ENCODE results near the gene NUCKS1.
"Not testable (repeated sequence)": the region's sequence is repeated elsewhere in the genome, so short reads cannot be mapped to it uniquely, and the experiment has no call there.

The NUCKS1 gene

DNA sequence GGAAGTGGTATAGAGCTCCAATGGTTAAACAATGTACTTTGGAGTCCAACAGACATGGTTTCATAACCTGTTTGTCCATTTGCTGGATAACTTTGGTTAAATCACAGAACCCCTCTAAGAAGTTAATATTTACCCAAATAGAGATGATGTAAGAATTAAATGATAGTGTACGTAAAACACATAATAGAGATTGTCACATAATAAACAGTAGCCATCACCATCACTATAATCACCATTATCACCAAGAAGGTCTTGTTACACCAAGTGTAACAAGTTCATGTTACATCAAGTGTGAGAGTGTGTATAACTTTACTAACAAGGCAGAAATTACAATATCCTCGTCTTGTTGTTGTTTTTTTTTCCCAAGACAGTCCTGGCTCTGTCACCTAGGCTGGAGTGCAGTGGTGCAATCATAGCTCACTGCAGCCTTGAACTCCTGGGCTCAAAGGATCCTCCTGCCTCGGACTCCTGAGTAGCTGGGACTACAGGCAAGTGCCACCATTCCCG is 23.3 kb downstream of the NUCKS1 start:
- no peak for DNase-seq

DNA sequence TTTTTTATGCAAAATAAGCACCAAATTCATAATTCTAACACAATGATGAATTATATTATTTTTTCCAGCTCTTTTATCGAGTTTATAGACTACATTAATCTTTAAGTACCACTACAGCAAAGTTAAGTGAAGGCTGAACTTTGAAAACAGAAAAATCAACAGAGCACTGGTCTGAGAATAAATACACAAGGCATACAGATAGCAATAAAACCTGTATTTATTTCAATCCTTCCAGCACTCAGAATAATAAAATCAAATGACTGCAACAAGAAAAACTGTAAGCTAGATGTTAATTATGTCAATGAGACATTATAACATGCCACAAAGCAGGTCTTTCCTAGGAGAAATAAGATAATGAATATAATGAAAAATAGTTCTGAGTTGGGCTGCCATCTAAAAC is 24.5 kb downstream of the NUCKS1 start:
- no peak for DNase-seq

DNA sequence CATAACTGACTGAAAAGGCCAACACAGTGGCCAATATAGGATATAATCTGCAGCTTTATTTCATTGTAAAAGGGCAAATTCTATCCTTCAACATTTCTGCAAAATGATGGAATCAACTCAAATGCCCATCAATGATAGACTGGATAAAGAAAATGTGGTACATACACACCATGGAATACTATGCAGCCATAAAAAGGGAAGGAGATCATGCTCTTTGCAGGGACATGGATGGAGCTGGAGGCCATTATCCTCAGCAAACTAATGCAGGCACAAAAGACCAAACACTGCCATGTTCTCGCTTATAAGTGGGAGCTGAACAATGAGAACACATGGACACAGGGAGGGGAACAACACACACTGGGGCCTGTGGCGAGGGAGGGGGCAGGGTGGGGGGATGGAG is 29.2 kb downstream of the NUCKS1 start:
- DNase-seq = not testable (repeated sequence)

DNA sequence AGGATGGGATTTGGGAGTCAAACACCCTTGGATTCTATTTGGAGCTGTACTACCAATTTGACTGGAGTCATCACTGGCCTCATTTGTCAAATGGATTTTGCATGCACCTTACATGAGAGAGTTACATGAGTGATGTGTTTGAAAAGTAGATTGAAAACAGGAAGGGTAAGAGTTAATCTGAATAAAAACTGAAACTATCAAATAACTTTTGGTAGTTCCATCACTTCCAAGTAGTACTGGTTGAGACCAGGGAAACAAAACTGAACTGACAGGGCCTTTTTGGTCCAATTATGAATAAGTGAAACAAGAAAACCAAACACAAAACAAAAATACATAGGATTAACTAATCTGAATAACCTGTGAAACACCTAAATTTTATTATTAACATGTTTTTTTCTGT is 30.2 kb downstream of the NUCKS1 start:
- DNase-seq = no peak

DNA sequence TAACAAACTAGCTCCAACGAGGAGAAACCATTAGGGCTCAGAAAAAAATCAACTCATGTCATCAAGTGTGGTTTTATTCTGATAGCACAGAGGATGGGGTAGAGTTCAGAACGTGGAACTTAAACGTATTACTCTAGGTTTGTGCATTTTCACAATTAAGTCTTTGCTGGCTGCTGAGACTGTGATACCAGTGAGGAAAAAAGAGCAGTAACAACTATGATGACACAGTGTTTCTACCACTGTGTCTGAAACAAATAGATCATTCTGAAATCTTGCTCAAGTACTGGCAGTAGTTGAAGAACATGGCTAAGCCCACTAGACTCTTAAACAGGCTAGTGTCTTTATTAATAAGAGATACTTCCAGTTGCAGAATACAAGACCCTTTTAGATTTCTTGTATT is 31.0 kb downstream of the NUCKS1 start:
- no peak for DNase-seq

DNA sequence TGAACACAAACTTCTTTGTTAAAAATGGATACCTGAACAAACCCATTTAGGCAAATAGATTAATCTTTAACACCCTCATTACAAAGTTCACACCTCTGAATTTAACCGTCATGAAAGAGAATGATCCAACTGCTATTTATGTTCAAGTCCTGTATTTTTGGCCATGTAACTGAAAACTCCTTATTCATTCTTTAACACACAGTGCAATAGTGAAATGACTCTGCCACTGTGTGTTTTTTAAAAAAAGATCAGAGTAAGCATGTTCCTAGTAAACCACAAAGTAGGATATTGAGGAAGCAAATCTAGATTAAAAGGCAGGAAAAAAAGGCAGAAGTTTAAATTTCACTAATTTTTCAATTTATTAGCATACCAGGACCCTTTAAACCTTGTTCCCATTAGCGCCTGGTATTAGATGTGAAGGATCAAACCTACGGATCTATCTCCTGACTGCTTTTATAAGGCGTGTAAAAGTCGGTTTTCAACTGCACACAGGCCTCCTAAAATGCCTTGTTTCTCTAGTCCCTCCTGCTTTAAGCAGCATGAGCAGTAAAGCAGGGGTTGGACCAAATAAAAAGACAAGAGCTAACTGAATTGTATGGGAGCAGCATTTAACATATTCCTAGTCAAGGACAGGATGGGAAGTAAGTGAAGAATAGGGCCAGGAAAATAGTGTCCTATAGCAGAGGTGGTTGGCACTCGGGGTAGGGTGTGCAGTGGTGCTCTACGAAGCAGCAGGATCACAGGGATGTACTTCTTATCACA is 33.4 kb downstream of the NUCKS1 start:
- no peak for DNase-seq

DNA sequence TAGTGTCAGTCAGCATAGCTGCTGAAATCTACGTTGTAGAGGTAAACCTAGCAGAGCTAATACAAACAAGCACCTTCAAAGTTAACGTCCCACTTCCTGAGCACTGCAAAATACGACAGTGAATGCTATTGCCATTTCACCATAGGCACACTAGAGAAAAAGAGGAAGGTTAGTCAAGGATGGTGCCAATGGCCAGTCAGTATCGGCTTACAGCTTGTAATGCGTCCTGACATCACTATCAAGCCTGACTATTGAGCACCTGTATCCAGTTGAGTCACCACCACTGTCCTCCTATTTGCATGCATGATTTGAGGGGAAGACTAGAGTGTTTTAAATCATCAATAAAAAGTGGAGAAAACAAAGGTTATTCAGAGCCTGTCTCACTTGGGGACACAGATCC is 34.4 kb downstream of the NUCKS1 start:
- DNase-seq = no peak

DNA sequence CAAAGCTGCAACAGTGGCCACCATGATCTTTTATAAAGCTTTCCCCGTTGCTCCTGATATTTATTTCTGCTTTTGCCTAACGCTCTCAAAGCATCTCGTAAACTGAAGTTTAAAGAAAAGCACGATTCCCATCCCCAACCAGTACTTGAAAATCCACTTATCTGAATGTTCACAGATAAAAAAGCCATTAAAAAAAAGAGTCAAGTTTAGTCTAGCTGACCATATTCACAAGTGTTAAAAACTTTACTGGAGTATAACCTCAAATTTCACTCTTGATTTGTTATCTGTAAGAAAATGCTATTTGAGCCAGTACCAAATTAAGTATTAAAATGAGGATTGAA is 35.1 kb downstream of the NUCKS1 start:
- DNase-seq = no peak

DNA sequence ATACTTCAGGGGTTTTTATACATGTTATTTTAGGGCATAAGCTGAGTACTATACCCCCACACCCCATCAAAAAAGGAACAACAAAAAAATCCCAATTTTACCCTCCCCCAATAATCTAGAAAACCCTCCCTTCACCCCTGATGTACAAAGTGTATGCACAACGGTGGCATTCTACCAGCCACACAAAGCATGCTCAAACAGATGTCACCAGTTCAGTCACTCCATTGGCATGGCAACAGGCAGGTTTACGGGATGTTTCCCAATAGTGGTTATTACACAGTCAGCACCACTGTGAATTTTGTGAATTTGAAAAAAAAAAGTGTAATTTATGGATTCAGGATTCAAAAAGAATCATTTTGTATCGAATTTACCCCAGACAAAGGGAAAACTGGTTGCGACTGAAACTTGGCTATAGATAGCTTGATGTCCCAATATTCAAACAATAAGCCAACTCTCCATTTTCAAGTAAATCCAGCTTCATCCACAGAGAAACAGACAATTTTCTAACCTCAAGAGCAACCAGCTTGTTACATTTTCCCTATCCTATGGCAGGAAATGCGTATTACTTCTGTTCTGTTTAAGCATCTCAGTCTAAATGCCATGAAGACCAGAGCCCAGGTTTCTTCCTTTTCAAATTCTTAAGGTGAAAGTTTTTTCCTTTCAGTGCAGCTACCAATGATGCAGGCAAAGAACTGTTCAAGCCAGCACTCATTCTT is 35.6 kb downstream of the NUCKS1 start:
- peak; percentile 32 for DNase-seq

DNA sequence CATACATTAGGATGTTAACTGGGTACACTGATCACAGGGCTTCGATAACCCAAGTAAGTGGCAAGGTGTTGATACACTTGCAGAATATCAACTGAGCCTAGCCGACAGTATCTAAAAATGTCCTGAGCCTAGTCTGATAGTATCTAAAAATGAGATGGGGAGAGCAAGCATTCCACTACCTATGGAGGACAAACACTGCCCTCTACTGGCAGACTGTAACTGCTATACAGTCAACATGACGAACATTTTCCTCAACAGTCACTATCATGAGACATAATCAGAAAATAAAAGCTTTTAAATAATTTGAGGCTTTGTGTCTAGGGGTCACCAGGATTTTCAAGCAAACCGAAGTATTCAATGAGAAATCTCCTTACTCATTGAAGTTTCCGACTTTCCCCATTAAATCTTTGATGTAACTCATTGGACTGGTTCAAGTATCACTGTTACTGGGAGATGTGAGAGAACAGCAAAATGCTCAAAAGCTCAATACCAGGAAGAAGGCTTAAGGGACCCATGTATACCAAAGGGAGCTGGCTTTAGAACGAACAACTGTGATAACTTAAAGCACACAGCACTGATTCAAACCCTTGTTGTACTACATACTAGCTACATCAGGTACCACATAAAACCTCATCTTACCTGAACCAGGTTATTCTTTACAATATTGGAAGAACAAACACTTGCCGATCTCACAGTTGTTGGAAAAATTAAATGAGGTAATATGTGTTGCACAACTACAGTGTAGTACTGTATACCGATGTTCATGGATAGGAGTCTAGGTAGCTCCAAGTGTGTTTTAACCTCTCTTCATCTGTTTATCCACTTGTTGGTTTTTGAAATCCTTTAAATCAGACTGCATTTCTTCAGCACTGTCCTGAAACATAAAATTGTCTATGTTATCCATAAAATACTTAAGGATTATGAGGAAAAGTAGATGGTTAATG is 38.6 kb downstream of the NUCKS1 start:
- no peak for DNase-seq

DNA sequence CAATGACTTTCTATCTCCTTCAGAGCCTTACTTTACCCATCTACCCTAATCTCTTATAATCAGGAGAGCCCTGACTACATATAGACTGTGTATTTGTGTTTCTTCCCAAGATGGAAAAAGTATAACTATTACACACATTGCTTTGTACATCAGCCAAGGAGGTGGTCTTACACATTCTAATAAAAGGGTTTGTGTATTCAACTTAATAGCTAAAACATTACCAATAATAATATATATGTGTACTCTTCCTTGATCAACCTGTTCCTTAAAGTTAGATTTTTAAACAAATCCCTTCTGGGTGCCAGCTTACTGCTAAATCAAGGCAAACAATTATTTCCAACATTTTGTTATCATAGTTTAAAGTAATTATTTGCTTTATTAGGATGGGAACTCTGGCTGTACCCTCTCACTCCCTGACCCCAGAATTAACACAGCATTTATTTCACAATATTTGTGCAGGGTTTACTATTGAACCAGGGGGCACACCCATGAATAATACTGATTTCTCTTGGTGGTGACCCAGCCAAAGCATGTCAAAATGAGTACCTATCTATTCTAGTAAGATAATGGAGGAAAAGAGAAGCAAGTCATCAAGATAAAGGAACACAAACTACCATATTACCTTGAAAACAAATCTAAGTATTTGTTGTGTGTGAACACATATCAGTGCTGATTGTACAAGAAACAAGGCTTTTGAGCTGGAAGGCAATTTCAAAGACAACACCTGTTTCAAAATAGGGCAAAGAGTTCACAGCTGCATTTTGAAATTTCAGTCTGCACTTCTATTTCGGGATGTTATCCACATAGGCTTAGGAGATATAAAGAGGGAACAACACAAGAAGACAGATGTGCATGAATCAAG is 39.5 kb downstream of the NUCKS1 start:
- DNase-seq = no peak

DNA sequence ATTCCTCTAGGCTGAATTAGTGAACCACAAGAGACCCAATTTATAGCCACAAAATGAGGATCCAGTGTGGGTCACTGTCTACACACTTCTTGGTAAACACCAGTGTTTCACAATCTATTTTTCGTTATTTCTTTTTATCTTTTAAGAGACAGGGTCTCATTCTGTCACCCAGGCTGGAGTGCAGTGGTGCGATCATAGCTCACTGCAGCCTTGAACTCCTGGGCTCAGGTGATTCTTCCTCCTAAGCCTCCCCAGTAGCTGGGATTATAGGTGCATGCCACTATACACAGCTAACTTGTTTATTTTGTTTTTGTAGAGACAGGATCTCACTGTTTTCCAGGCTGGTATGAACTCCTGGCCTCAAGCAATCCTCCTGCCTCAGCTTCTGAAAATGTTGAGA is 40.3 kb downstream of the NUCKS1 start:
- no peak for DNase-seq

DNA sequence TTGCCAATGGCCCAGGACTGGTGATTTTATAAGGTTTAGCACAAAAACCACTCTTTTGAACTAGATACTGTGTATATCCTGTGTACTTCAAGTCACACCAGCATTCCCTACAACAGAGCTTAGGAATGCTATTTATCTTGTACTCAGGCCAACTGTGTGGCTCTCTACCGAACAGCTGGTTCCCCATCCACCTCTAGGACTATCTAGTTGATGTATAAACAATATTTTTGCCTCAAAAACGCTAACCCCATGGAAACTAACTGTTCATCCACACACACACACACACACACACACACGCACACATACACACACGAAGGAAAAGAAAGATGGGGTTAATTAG is 41.0 kb downstream of the NUCKS1 start:
- DNase-seq = no peak

DNA sequence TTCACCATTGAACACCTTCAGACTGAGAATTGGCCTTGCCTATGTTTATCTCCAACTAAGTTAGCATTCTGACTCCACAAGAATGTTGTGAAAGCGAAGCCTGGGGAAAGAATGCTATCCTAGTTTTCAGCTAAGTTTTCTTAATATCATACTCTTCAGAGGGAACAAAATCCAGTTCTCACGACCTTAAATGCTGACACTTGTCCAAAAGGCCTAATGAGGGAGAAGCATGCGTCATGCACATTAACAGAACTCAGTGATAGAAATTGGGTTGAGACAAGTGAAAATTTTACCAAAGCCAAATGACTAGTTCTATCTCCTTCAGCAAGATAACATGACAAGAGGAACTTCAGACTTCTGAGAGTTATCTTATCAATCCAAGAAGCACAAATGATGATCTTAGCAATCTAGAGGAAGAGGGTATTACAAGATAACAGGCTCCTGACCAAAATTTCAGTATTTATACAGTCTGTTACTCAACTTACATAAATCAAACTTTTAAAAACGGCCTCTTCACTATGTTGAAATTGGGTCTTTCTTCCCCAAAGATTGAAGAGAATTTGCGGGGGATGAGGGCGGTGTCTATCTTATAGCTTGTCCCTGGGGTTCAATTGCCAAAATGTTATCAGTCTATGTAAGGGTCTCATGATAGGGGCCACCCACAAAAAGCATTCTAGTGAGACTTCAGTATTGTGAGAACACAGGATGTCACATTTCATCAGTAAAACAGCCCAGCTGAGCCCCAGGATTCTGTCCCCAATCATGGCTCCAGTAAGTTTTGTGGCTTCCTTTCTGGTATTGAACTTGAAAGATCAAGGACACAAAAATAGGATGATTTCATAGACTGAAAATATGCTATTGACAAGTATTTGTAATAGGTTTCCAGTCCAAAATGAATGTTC is 43.1 kb downstream of the NUCKS1 start:
- DNase-seq = no peak

DNA sequence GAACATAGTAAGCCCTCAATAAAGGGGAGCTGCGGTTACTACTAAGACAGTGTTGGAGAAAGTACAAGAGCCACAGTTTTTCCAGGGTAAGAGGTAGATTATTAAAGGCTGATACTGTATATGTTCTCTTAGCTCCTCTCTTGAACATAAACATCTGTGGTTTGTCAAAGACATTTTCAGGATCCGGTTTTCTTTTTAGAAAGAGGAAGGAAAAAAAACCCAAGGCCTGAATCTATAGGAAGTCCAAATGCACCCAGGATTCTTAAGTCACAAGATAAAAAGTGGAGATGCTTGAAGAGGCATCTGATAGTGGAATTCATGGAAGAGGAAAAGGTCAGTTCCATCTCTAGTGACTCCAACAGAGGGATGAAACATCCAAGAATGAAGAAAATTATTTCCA is 45.1 kb downstream of the NUCKS1 start:
- DNase-seq = no peak

DNA sequence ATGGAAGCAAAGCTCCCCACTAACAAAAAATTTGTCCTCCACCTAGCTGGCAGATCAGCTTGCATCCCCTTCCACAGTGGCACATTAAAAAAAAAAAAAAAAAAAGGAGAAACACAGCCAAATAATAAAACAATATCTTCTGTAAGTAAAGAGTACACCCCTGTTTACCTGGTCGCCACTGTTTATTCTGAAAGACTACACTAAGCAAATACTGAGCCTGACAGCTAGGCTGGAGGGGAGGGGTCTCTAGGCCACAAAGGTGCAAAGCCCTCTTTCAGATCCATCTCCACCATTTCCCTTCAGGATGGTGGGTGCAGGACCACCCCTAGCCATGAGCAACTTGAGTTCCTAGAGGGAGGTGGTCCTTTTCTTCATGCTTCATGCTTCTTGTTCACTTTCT is 46.9 kb downstream of the NUCKS1 start:
- DNase-seq = no peak

DNA sequence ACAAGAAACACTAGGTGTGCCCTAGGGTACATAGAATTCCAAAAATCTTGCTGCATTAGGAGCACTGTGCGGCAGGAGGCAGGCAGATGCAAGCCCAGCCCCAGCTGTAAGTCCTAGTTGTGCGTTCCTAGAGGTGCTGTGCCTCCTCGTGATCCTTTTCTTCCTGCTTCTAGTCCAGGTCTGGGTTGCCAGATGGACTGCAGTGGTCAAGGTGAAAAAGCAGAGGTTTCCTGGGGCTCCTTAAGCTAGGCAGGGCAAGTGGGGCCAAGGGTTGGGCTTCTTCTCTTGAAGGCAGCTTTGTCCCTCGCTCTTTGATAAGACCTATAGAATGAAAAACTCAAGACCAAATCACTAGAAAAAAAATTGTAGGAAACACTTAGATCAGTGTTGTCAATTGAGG is 48.1 kb downstream of the NUCKS1 start:
- no peak for DNase-seq

DNA sequence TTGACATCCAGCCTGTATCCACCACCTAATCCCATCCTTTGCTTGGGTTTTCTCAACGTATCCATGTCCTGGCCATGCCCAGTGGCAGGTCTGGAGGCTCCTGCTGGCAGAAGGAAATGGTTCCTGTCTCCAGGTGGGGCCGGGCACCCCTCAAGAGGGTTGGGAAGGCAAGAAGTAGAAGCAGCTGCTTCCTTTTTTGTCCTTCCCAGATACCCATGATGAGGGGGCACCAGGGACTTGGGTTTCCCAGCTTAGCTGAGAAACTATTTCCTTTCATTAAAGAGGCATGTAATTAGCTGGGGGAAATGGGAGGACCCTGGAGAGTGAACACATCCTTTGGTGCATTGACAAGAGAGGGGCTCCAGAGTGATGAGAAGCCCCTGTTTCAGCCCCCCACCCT is 48.6 kb downstream of the NUCKS1 start:
- no peak for DNase-seq

DNA sequence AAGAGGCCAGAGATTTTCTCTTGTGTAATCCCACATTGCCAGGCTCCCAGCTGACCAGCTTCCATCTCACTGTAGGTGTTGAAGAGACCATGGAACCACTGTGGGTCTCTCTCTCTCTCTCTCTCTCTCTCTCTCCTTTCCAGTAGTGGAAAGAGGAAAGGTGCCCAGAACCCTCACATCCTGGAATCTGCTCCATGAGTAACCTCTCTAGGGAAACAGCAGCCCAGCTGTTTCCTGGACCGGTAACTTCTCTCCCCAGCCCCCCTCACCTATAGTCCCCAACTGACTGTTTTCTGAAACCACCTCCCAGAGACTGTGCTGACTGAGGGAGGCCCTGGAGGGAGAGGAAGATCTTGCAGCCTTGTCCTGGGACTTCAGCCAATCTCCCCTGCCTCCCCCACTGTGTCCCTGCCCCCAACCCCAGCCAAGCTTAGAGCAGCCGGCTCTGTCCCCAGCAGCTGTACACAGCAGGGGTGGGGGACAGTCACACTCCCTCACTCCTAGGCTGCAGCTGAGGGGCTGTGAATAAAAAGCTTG is 49.0 kb downstream of the NUCKS1 start:
- no peak for DNase-seq

DNA sequence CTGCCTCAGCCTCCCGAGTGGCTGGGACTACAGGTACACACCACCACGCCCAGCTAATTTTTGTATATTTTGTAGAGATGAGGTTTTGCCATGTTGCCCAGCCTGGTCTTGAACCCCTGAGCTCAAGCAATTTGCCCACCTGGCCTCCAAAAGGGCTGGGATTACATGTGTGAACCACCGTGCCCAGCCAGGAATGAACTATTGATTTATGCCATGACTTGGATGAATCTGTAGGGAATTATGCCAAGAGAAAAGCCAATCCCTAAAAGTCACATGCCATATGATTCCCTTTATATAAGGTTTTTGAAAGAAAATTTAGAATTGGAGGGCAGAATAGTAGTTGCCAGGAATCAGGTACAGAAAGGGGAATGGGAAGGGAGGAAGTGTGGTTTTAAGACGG is 50.6 kb downstream of the NUCKS1 start:
- DNase-seq = no peak

DNA sequence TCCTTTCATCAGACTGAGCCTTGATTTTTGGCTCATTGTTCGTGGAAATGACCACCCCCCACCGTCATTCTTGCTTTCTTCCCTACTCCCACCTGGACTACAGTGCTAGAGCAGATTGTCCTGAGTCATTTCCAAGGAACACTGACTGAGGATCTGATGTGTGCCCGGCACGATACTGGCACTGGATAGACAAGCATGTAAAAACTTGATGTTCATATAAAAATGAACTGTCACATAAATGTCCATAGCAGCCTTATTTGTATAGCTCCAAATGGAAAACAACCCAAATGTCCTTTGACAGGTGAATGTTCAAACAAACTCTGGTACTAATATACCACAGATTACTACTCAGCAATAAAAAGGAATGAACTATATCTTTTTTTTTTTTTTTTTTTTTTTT is 51.1 kb downstream of the NUCKS1 start:
- no peak for DNase-seq
